SK-N-SH (cell line): Measurements from ENCODE around the gene ZNF774. TPM values are rescaled to one million over a fixed set of nuclear protein-coding genes. Genes with fewer than 3 reads are reported as not detected.

ENCODE experiments used
- CTCF ChIA-PET: fragments of 300-600, 350-600 bp; formaldehyde crosslinking; extraction: SDS; loops from one replicate; lab custom pipeline; 2021; lab: Yijun Ruan, JAX
- POLR2A ChIA-PET: fragments of 350-600 bp; sonication (Branson Sonifier 250); formaldehyde crosslinking; extraction: SDS; loops from one replicate; lab custom pipeline; 2020; ENCODE audit warnings: antibody characterized with exemption, inconsistent platforms; lab: Yijun Ruan, JAX
- DNase-seq: peaks from one replicate; pipeline ENCODE4 v3.0.0; 2012
- H2AFZ ChIP-seq: fragments of 200-600 bp; sonication (generic); 2 replicates; pipeline ENCODE4 v1.8.1; 2016; ENCODE audit warnings: antibody characterized with exemption, mild to moderate bottlenecking, low read depth
- H3F3A ChIP-seq: fragments of 200-600 bp; sonication (generic); replicated peaks from 2 replicates; pipeline ENCODE3; 2016; ENCODE audit warnings: antibody characterized with exemption, mild to moderate bottlenecking; ENCODE audit not compliant: insufficient read depth
- H3K27ac ChIP-seq, 2 experiments: fragments of 200-500 bp in 1 of 2; fragments of 200-600 bp in 1 of 2; sonication (Bioruptor generic) in 1 of 2; sonication (generic), shearing (Covaris generic) in 1 of 2; 2 replicates each; pipeline versions ENCODE4 v1.5.1 to v1.6.1; 2014 to 2016; ENCODE audit warnings: low read depth in 2 of 2, inconsistent platforms in 1 of 2, low read length in 1 of 2, mild to moderate bottlenecking in 1 of 2, mixed read lengths in 1 of 2
- H3K27me3 ChIP-seq: fragments of 200-600 bp; sonication (generic), shearing (Covaris generic); 2 replicates; pipeline ENCODE4 v1.6.1; 2016; ENCODE audit warnings: mixed run types; ENCODE audit not compliant: insufficient read depth
- H3K36me3 ChIP-seq, 2 experiments: fragments of 200-500 bp in 1 of 2; fragments of 200-600 bp in 1 of 2; sonication (Bioruptor generic) in 1 of 2; sonication (generic) in 1 of 2; replicated peaks in 1 of 2; 2 replicates each; pipeline versions ENCODE3 to v1.5.1; 2014 to 2016; ENCODE audit warnings: low read length in 1 of 2, mild to moderate bottlenecking in 1 of 2; ENCODE audit not compliant: insufficient read depth in 2 of 2, control insufficient read depth in 1 of 2
- H3K4me1 ChIP-seq, 2 experiments: fragments of 200-500 bp in 1 of 2; fragments of 200-600 bp in 1 of 2; sonication (Bioruptor generic) in 1 of 2; sonication (generic), shearing (Covaris generic) in 1 of 2; 2 replicates each; pipeline versions ENCODE4 v1.5.1 to v1.6.1; 2014 to 2016; ENCODE audit warnings: low read depth in 1 of 2, low read length in 1 of 2, mixed run types in 1 of 2; ENCODE audit not compliant: insufficient read depth in 2 of 2, control insufficient read depth in 1 of 2
- H3K4me2 ChIP-seq: fragments of 200-600 bp; sonication (generic), shearing (Covaris generic); 2 replicates; pipeline ENCODE4 v1.6.1; 2017; ENCODE audit warnings: mixed run types
- H3K4me3 ChIP-seq, 2 experiments: fragments of 200-500 bp in 1 of 2; fragments of 200-600 bp in 1 of 2; sonication (Bioruptor generic) in 1 of 2; sonication (generic), shearing (Covaris generic) in 1 of 2; 2 replicates each; pipeline versions ENCODE4 v1.5.1 to v1.8.1; 2014 to 2016; ENCODE audit warnings: low read depth in 2 of 2, inconsistent platforms in 1 of 2, low read length in 1 of 2, mild to moderate bottlenecking in 1 of 2, mixed read lengths in 1 of 2, moderate library complexity in 1 of 2
- H3K79me2 ChIP-seq: fragments of 200-600 bp; sonication (generic); 2 replicates; pipeline ENCODE4 v1.8.1; 2017; ENCODE audit warnings: mild to moderate bottlenecking; ENCODE audit not compliant: insufficient read depth
- H3K9ac ChIP-seq: fragments of 200-600 bp; sonication (generic); 2 replicates; pipeline ENCODE4 v1.6.1; 2017; ENCODE audit warnings: mixed run types
- H3K9me2 ChIP-seq: fragments of 200-600 bp; sonication (generic); 2 replicates; pipeline ENCODE4 v1.6.1; 2017; ENCODE audit warnings: mixed run types
- H3K9me3 ChIP-seq: fragments of 200-600 bp; sonication (generic); 2 replicates; pipeline ENCODE4 v1.6.1; 2017; ENCODE audit warnings: mixed run types, mild to moderate bottlenecking, moderate library complexity
- H4K20me1 ChIP-seq: fragments of 200-600 bp; sonication (generic); 2 replicates; pipeline ENCODE4 v1.6.1; 2017; ENCODE audit warnings: mild to moderate bottlenecking, mixed run types; ENCODE audit not compliant: insufficient read depth
- CHD2 ChIP-seq: fragments of 150-350 bp; IDR thresholded peaks from 2 replicates; pipeline ENCODE4 v1.6.1; 2018; ENCODE audit warnings: low read length; ENCODE audit not compliant: partially characterized antibody
- ELF1 ChIP-seq: IDR thresholded peaks from 2 replicates; pipeline ENCODE4 v1.4.0; 2012
- EP300 ChIP-seq, 2 experiments: IDR thresholded peaks; 2 replicates each; pipeline versions ENCODE4 v1.4.0 to v1.6.1; 2012; ENCODE audit warnings: borderline replicate concordance in 1 of 2, low read depth in 1 of 2, low read length in 1 of 2
- EZH2phosphoT487 ChIP-seq: fragments of 200-600 bp; sonication (generic); IDR thresholded peaks from 2 replicates; pipeline ENCODE4 v1.6.1; 2017; ENCODE audit warnings: low read depth, mixed run types, mild to moderate bottlenecking, antibody characterized with exemption, moderate library complexity, borderline replicate concordance
- FOSL2 ChIP-seq: IDR thresholded peaks from 2 replicates; pipeline ENCODE4 v1.4.0; 2012; ENCODE audit warnings: low read depth, mild to moderate bottlenecking, moderate library complexity, borderline replicate concordance
- GABPA ChIP-seq: IDR thresholded peaks from 2 replicates; pipeline ENCODE4 v1.4.0; 2012; ENCODE audit warnings: low read depth, mild to moderate bottlenecking
- GATA2 ChIP-seq: sonication (generic); formaldehyde crosslinking; IDR thresholded peaks from 2 replicates; pipeline ENCODE4 v1.5.0; 2020; ENCODE audit warnings: mild to moderate bottlenecking, missing genetic modification reagents
- IRF3 ChIP-seq: fragments of 150-350 bp; IDR thresholded peaks from 2 replicates; pipeline ENCODE4 v1.6.1; 2016; ENCODE audit warnings: mild to moderate bottlenecking, low read depth, low read length
- JUND ChIP-seq: IDR thresholded peaks from 2 replicates; pipeline ENCODE4 v1.4.0; 2012
- MEF2A ChIP-seq: IDR thresholded peaks from 2 replicates; pipeline ENCODE4 v1.4.0; 2012; ENCODE audit warnings: low read depth, borderline replicate concordance
- NRF1 ChIP-seq: IDR thresholded peaks from 2 replicates; pipeline ENCODE4 v1.6.1; 2012; ENCODE audit warnings: low read depth, mild to moderate bottlenecking, low read length
- RAD21 ChIP-seq: IDR thresholded peaks from 2 replicates; pipeline ENCODE4 v1.6.1; 2012; ENCODE audit warnings: mild to moderate bottlenecking, low read length
- RCOR1 ChIP-seq: fragments of 150-350 bp; IDR thresholded peaks from 2 replicates; pipeline ENCODE4 v1.6.1; 2017; ENCODE audit warnings: antibody characterized with exemption, low read length
- REST ChIP-seq: IDR thresholded peaks from 2 replicates; pipeline ENCODE4 v1.6.1; 2012; ENCODE audit warnings: mild to moderate bottlenecking, low read depth, low read length, moderate library complexity
- RFX5 ChIP-seq: IDR thresholded peaks from 2 replicates; pipeline ENCODE4 v1.6.1; 2012; ENCODE audit warnings: mild to moderate bottlenecking, improper control_type of control experiment, low read length
- RXRA ChIP-seq: IDR thresholded peaks from 2 replicates; pipeline ENCODE4 v1.4.0; 2012; ENCODE audit warnings: low read depth, mild to moderate bottlenecking, borderline replicate concordance
- SIN3A ChIP-seq: IDR thresholded peaks from 2 replicates; pipeline ENCODE4 v1.6.1; 2012; ENCODE audit warnings: low read depth, mild to moderate bottlenecking, low read length, moderate library complexity, borderline replicate concordance
- SMC3 ChIP-seq: IDR thresholded peaks from 2 replicates; pipeline ENCODE4 v1.6.1; 2012; ENCODE audit warnings: low read depth, low read length, improper control_type of control experiment
- TAF1 ChIP-seq: IDR thresholded peaks from 2 replicates; pipeline ENCODE4 v1.6.1; 2012; ENCODE audit warnings: low read depth, mild to moderate bottlenecking, low read length, moderate library complexity, borderline replicate concordance
- TCF12 ChIP-seq: IDR thresholded peaks from 2 replicates; pipeline ENCODE4 v1.4.0; 2012
- WGBS: methylation state at CpG from one replicate; pipeline ENCODE4 v1.1.6; 2017; ENCODE audit warnings: low lambda C conversion rate; 5-methylcytosine and 5-hydroxymethylcytosine counted together
- polyA plus RNA-seq, 3 experiments: library from polyadenylated mRNA; depleted of rRNA; stranded (reverse); fragments of >200 nt; gene quantifications; 2 replicates each; pipeline ENCODE4 v1.2.3, GENCODE V29; 2012

ZNF774 gene
- polyA plus RNA-seq, 1 of the 3 experiments (the other 2 are of a cell fraction) = 1.8 TPM

GRCh38 chr15:90354986-90355385, 2.9 kb downstream of the ZNF774 start:
- Histone ChIP-seq H3K79me2 (no peaks in the 10 kb centered on the region), H3K4me3 (no peak overlapping the region), H3K27ac (no peak overlapping the region), H3K9ac (no peak overlapping the region), H2AFZ (no peak overlapping the region), H3K9me3 (no peaks in the 10 kb centered on the region), H3K27me3 (no peaks in the 10 kb centered on the region), H3K4me1 (peaks cover 4 to 5% of the 10 kb centered on the region in 2 experiments; a peak in 1 of 4 replicates), H3K9me2 (no peaks in the 10 kb centered on the region), H3K36me3 (peaks cover 0 to 6% of the 10 kb centered on the region in 2 experiments), H3K4me2 (no peak overlapping the region), H3F3A (peaks cover 10% of the 10 kb centered on the region), H4K20me1 (no peaks in the 10 kb centered on the region)
- CTCF ChIA-PET = interaction anchor here (2.1 kb wide), 1 partner anchor 10 kb away, joined by 5 read pairs; no protein-coding TSS in a partner anchor
- WGBS = 90% methylated on average over 2 of the region's 2 CpGs
- DNase-seq = no peak
- POLR2A ChIA-PET = no interaction called here
- TF ChIP-seq FOSL2 = no peak
- no peak for TF ChIP-seq GABPA
- no peak for TF ChIP-seq RAD21
- TF ChIP-seq IRF3 = no peak
- no peak for TF ChIP-seq RXRA
- no peak for TF ChIP-seq SIN3A
- TF ChIP-seq TAF1 = no peak
- no peak for TF ChIP-seq GATA2 (CRISPR knock-in tag)
- TF ChIP-seq JUND = no peak
- TF ChIP-seq REST = no peak
- no peak for TF ChIP-seq EZH2phosphoT487
- TF ChIP-seq EP300 (IDR thresholded peaks at IDR 0.05; ENCODE audit: borderline replicate concordance in 1 of 2, low read depth in 1 of 2, low read length in 1 of 2) = no peak
- no peak for TF ChIP-seq SMC3
- TF ChIP-seq ELF1 = no peak
- TF ChIP-seq TCF12 = no peak
- TF ChIP-seq MEF2A = no peak
- no peak for TF ChIP-seq RCOR1
- TF ChIP-seq RFX5 = no peak
- no peak for TF ChIP-seq CHD2
- no peak for TF ChIP-seq NRF1
